NCI-H1048 (cell line): ENCODE results near the gene NT5DC1.
"Not testable (repeated sequence)": the region's sequence is repeated elsewhere in the genome, so short reads cannot be mapped to it uniquely, and the experiment has no call there.

Experiments
- DNase-seq: peaks from one replicate; lab custom pipeline; 2025; lab: John Stamatoyannopoulos, UW

The NT5DC1 gene

DNA sequence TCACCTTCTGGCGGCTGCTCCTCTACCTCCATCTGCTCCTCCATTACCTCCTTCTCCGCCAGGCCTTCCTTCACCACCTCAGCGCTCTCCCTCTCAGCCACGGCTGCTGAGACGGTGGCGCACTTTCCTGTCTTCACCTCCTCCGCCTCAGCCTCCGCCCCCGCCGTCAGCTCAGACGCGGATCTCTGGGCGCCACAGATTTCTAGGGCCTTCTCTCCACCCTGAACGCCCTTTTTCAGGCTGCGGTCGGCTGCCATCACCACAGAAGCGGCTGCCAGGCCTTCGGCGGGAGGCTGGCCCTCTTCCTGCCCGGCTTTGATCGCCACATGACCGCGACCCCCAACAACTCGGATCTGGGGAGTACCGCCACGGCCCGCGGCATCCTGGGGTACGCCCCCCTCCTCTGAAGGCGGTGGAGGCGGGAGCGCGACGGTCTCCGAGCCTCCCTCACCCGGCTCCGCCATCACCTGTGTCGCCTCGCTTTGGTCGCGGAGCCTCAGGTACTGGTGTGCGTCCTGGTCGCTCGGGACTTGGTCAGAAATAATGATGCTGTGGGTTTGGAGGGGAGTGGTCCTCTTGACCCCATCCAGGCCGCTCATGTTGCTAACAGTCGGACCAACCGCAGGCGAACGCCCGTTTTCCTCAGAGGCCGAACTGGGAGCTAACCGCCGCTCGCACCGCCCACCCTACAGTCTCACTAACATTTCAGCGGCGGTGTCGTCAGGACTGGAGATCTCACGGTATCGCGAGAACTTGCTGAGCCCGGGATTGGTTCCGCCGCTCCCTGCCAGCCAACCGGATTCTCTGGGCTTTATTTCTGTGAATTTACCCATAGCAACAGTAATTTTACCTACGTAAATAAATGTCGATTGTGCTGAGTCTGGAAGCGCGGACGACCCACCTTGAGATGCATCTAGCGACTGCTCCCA is 178.8 kb downstream of the NT5DC1 start, which contains the start of gene TSPYL1:
TSS of gene TSPYL1 (minus strand) at position 699 of the 929 bp plus-strand sequence. CDS start at position 599, 100 bp downstream.
- DNase-seq, result peak; percentile 90

DNA sequence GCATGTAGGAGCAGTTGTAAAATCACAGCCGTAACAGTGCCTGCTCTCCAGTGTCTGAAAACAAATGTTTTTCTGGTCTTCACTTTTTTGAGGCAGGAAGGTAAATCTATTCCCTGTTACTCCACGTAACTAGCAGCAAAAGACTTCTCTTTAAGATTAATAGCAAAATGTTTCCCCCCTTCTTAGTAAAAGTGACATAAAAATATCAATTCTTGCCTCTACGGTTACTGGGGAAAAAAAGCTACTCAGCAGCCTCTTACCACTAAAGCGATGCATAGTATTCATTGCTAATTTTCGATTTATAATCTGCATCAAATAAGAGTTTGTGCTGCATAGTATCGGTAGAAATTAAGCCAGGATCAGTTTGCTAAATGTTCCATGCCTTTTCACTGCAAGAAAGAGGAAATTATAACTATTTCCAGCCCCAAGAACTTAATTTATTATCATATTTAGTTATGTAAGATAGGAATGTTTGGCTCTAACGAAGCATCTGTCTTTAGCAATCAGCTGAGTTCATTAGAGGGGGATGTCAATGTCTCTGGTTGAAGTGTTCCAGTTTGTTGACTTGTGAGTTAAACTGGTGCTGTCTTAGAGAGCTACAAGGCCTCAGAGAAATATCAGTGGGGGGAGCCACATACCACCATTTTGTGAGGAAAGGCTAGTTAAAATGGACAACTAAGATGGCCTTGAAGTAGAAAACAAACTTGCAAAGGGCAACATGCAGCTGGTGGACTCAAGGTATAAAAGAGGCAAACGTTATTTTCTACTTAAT is 179.7 kb downstream of the NT5DC1 start:
- DNase-seq, result no peak

DNA sequence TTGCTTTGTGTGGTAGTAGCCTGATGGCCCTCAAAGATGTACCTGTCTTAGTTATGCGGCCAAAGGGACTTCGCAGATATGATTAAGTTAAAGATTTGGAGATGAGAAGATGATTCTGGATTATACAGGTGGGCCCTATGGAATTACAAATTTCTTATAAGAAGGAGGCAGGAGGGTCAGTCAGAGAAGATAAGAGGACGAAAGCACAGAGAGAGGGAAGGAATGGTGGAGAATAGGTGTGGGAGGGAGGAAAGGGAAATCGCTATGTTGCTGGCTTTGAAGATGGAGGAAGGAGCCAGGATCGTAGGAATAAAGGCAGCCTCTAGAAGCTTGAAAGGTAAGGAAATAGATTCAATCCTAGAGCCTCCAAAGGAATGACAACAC is 180.3 kb downstream of the NT5DC1 start:
- DNase-seq, result no peak

DNA sequence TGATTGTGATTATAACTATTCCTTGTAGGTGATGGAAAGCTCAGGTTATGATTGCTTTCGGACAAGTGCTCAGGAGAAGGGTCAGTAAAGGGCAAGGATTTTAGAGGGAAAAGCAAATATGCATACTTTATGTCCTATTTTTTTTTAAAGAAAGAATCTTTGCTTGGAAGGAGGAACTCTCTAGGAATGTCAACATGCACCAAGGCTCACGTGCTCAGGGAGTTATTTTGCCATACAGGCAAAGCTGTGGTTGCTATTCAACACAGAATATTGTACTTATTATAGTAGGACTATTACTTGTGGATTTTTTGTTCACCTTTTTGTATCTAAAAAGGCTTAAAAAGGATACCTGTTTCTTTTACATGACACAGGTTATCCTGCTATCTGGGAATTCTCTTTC is 182.0 kb downstream of the NT5DC1 start:
- DNase-seq, result no peak

DNA sequence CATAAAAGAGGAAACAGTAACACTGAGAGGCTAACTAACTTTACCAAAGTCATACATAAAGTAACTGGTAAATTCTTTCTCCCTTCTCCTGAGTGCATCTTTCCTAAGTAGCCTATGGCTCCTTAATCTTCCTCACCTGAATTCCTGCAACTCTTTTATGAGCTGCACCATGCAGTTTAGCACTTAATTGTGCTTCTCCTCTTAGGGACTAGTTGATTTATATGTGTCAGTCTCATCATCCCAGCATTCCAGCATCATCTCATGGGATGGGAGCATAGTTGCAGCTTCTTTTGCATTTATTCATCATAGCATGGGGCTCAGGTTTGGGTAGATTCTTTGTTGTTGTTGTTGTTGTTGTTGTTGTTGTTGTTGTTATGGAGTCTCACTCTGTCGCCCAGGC is 182.5 kb downstream of the NT5DC1 start:
- no peak for DNase-seq

DNA sequence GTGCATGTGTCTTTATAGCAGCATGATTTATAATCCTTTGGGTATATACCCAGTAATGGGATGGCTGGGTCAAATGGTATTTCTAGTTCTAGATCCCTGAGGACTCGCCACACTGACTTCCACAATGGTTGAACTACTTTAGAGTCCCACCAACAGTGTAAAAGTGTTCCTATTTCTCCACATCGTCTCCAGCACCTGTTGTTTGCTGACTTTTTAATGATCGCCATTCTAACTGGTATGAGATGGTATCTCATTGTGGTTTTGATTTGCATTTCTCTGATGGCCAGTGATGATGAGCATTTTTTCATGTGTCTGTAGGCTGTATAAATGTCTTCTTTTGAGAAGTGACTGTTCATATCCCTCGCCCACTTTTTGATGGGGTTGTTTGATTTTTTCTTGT is 184.3 kb downstream of the NT5DC1 start:
- not testable (repeated sequence) for DNase-seq

DNA sequence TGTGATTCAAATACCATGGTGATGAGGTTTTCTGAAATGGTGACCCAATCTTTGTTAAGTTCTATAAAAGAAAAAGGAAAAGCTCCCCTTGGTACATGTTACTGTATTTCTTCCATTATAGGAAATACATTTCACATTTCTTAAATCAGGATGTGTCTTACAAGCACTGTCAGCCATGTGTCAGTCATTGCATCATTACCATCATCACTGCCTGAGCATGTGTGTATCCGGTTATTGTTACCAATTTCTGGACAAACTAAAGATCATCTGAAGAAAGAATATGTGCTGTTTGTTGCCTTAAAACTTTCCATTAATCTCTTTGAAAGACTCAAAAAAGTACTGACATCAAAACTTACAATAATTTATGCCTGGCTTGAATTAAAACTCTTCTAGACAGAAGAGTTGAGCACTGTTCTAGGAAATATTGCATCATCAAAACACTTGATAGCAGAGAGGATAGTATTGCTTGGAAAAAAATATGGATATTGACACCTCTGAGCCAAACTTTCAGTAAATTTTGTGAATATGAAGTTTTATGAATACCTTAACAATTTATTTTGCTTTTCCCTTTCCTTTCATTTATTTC is 186.2 kb downstream of the NT5DC1 start:
- no peak for DNase-seq

DNA sequence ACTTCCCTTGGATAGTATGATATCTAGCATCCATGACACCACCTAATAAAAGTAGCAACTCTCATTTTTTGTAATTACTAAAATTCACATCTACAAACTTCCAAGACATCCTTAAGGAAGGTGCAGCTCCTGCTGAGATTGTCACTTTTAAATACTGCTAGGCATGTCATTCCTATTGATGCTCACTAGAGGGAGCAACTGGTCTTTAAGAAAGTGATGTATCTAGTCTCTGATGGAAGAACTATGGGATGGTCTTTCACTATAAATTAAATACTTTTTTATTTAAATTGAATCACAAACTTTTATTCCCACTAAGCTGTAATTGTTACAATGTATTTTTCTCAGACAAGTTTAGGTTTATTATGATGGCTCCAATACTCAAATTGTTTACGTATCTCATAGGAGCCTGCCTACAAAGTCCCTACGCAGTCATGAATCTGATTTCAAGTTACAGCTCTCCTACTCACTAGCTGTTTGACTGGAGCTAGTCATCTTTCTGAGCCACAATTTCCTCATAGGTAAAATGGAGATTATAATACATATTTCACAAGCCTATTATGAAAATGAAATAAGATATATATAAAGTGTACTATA is 187.1 kb downstream of the NT5DC1 start:
- DNase-seq, result no peak

DNA sequence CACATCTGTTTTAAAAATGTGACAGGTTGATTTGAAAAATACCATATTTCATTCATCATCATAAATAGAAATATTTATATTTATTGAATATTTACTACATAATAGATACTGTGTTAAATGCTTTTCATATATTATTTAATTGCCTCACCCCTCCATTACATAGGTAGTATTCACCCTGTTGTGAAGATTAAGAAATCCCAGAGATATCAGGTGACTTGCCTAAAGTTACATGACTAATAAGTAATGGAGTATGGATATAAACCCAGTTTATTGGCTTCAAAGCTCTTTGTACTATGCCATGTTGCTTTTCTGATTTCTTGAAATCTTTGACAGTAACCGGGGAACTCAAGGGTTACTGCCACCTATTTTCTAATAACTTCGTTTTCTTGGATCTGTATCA is 189.2 kb downstream of the NT5DC1 start:
- no peak for DNase-seq

DNA sequence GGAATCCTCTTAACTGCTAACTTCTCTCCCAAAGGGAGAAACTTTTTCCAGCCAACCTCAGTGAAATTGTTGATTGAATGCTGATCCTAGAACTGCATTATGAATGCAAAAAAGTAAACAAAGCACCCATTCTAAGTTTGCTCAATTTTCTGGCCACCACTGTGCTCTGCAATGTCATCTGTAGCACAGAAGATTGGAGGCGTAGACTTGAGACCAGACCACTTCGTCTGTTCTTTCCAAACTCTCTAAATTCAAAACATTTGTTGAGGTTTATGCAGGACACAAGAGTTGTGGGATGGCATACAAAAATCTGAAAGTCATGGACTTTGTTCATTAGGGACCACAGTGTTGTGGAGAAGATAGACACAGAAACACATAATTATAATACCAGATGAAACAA is 190.1 kb downstream of the NT5DC1 start:
- DNase-seq, result no peak

DNA sequence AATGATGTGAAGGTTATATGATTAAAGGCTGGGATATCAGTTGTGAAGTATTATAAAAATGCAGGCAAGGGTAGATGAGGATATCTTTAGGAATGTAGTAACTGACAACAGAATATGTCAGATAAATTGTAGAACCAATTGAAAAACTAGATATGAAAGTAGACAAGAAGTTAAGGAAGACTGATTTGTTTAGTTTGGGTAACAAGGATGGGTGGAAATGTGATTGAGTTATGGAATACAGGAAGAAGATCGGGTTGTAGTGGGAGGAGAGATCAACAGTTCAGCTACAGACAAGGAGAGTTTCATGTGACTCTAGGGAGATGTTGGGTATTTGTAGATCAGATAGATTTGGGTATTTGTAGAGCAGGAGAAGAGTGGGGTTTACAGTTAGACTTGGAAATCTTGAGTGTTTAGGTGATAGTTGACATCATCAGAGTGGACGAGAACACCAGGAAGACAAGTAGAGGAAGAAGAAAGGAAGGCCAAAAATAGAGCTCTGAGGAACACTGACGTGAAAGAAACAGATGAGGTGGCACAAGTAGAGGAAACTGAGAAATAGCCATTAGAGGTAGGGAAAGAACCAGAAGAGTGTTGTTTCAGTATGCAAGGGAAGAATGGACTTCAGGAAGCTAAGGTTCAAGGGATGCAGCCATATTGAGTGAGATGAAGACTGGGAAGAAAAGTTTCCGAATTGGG is 191.2 kb downstream of the NT5DC1 start:
- DNase-seq, result no peak

DNA sequence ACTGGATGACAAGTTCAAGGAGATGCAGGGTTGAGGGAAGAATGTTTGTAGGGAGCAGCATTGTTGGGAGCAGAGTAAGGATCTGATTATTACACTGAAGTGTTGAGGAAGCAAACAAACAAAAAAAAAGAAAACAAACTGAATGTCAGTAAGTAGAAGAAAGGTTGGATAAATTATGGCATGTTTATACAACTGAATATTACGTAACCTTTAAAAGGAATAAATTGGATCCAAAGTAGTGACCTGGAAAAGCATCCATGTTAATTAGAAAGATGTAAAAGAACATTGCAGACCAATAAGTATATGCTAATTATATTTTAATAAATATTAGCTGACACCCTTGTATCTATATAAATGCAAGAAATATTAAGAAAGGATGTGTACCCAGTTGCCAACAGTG is 191.9 kb downstream of the NT5DC1 start:
- no peak for DNase-seq

DNA sequence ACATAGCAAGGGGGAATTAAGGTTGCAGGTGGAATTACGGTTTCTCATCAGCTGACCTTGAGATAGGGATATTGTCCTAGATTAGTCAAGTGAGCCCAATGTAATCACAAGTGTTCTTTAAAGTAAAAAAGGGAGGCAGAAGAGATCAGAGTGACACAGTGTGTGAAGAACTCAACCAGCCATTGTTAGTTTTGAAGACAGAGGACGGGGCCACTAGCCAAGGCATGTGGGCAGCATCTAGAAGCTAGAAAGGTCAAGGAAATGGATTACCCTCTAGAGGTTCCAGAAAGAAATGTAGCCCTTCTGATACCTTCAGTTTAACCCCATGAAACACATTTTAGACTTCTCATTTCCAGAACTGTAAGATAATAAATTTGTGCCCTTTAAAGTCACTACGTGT is 197.6 kb downstream of the NT5DC1 start:
- DNase-seq, result no peak

DNA sequence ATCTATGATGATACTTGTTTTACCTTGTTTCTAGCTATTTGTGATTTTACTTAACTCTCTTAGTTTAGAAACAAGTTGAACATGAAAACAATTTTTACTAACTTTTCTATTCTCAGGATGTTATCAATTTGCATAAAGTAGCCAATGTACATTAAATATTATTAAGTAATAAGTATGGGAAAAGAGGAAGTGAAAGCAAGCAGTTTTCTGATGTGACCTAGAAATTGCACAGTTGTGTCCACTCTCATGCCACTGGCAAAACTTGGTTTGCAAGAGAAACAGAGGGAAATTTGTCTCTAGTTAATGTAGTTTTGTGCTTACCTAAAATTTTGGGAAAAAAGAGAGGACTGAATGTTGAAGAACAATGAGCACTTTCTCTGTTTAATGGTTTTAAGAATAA is 198.3 kb downstream of the NT5DC1 start:
- DNase-seq, result no peak
